NT2/D1 (cell line): ENCODE results near the gene EPOP.
A peak's percentile ranks its signal among the peaks of the same experiment; 100 is the strongest.

Experiments used
- DNase-seq: peaks from one replicate; pipeline ENCODE4 v3.0.0-alpha.2; 2011; ENCODE audit warnings: low read depth, low spot score
- H3K27me3 ChIP-seq: 2 replicates; pipeline ENCODE4 v1.6.0; 2011; ENCODE audit warnings: mild to moderate bottlenecking; ENCODE audit not compliant: insufficient read length, insufficient read depth
- H3K36me3 ChIP-seq: 2 replicates; pipeline ENCODE4 v1.6.1; 2011; ENCODE audit warnings: mild to moderate bottlenecking, low read length, mixed read lengths; ENCODE audit not compliant: insufficient read depth, insufficient read length
- H3K4me1 ChIP-seq: 2 replicates; pipeline ENCODE4 v1.5.1; 2011; ENCODE audit not compliant: insufficient read depth, insufficient read length
- H3K4me3 ChIP-seq: 2 replicates; pipeline ENCODE4 v1.5.1; 2011; ENCODE audit warnings: low read depth; ENCODE audit not compliant: insufficient read length
- H3K9ac ChIP-seq: 2 replicates; pipeline ENCODE4 v1.6.0; 2011; ENCODE audit warnings: low read depth; ENCODE audit not compliant: insufficient read length
- H3K9me3 ChIP-seq: 2 replicates; pipeline ENCODE4 v1.5.1; 2011; ENCODE audit warnings: mild to moderate bottlenecking, low read length; ENCODE audit not compliant: insufficient read depth
- SUZ12 ChIP-seq: IDR thresholded peaks from 2 replicates; pipeline ENCODE4 v1.6.1; 2011; ENCODE audit not compliant: insufficient read length, insufficient read depth; ENCODE audit errors: extremely low read depth
- YY1 ChIP-seq: IDR thresholded peaks from 2 replicates; pipeline ENCODE4 v1.6.1; 2011; ENCODE audit not compliant: insufficient read length, insufficient read depth
- ZNF274 ChIP-seq: IDR thresholded peaks from 2 replicates; pipeline ENCODE4 v1.6.1; 2011; ENCODE audit warnings: mild to moderate bottlenecking, low read depth, low read length

The EPOP gene

GRCh38 chr17:38674014-38674748, 576 bp downstream of the EPOP start:
- Histone ChIP-seq H3K4me1 (peaks cover 3% of the 10 kb centered on the region), H3K4me3 (peak overlapping the region; percentile 69), H3K9ac (peak overlapping the region; percentile 85), H3K9me3 (no peaks in the 10 kb centered on the region), H3K27me3 (peaks cover 56% of the 10 kb centered on the region), H3K36me3 (no peaks in the 10 kb centered on the region)
- no peak for DNase-seq
- no peak for TF ChIP-seq SUZ12
- no peak for TF ChIP-seq YY1
- no peak for TF ChIP-seq ZNF274

GRCh38 chr17:38673707-38674013, 1.1 kb downstream of the EPOP start:
- peaks cover 3% of the 10 kb centered on the region for H3K4me1 ChIP-seq
- no peak for DNase-seq
- peak overlapping the region; percentile 69 for H3K4me3 ChIP-seq
- peak overlapping the region; percentile 85 for H3K9ac ChIP-seq
- TF ChIP-seq YY1 (no peak), SUZ12 (no peak), ZNF274 (no peak)
- no peaks in the 10 kb centered on the region for H3K36me3 ChIP-seq
- peaks cover 61% of the 10 kb centered on the region for H3K27me3 ChIP-seq
- no peaks in the 10 kb centered on the region for H3K9me3 ChIP-seq

- no peaks in the 10 kb centered on the region for H3K36me3 ChIP-seq
- peak overlapping the region; percentile 85 for H3K9ac ChIP-seq
- TF ChIP-seq ZNF274: no peak
- peak overlapping the region; percentile 69 for H3K4me3 ChIP-seq
- no peak for DNase-seq
- H3K4me1 ChIP-seq: peaks cover 3% of the 10 kb centered on the region
- no peaks in the 10 kb centered on the region for H3K9me3 ChIP-seq
- peaks cover 62% of the 10 kb centered on the region for H3K27me3 ChIP-seq
These were observed 1.7 kb downstream of the EPOP start for GRCh38 chr17:38672788-38673706.

- Histone ChIP-seq H3K27me3 (peaks cover 62% of the 10 kb centered on the region), H3K4me3 (peak overlapping the region; percentile 69), H3K36me3 (no peaks in the 10 kb centered on the region), H3K9me3 (no peaks in the 10 kb centered on the region), H3K4me1 (peaks cover 3% of the 10 kb centered on the region), H3K9ac (peak overlapping the region; percentile 76)
- no peak for DNase-seq
- TF ChIP-seq ZNF274 (no peak), SUZ12 (no peak), YY1 (no peak)
These were observed 2.6 kb downstream of the EPOP start for GRCh38 chr17:38671939-38672720.

GRCh38 chr17:38669520-38669919, 5.2 kb downstream of the EPOP start:
- no peak for TF ChIP-seq ZNF274
- no peak for TF ChIP-seq SUZ12
- TF ChIP-seq YY1: no peak
- H3K4me3 ChIP-seq: no peak overlapping the region
- H3K9ac ChIP-seq: no peak overlapping the region
- H3K9me3 ChIP-seq: no peaks in the 10 kb centered on the region
- peaks cover 42% of the 10 kb centered on the region for H3K27me3 ChIP-seq
- DNase-seq: no peak
- H3K4me1 ChIP-seq: peaks cover 3% of the 10 kb centered on the region
- no peaks in the 10 kb centered on the region for H3K36me3 ChIP-seq

- Histone ChIP-seq H3K9ac (no peak overlapping the region), H3K4me3 (no peak overlapping the region), H3K27me3 (peaks cover 27% of the 10 kb centered on the region), H3K36me3 (no peaks in the 10 kb centered on the region), H3K9me3 (no peaks in the 10 kb centered on the region), H3K4me1 (peaks cover 7% of the 10 kb centered on the region)
- TF ChIP-seq YY1: no peak
- no peak for DNase-seq
These were observed 7.0 kb downstream of the EPOP start for GRCh38 chr17:38667787-38668122.
